Measurements from ENCODE around the gene SLC38A9.

GRCh38 chr5:55750499-55750898 lies 38.4 kb upstream of the SLC38A9 start:
- TF ChIP-seq CTCF (IDR thresholded peaks at IDR 0.05): no peak
- TF ChIP-seq POLR2A (IDR thresholded peaks at IDR 0.05): no peak

All from uterus (tissue), 2 donors.